BJ (cell line): ENCODE measurements around the gene TEAD3. TPM values are rescaled to one million over a fixed set of nuclear protein-coding genes. Genes with fewer than 3 reads are reported as not detected.

Experiments used
- CTCF ChIA-PET: fragments of 350-600 bp; formaldehyde crosslinking; extraction: SDS; loops from one replicate; lab custom pipeline; 2021; ENCODE audit warnings: antibody characterized with exemption, inconsistent platforms; lab: Yijun Ruan, JAX
- POLR2A ChIA-PET: fragments of 300-600 bp; sonication (Branson Sonifier 250); formaldehyde crosslinking; extraction: SDS; loops from one replicate; lab custom pipeline; 2021; ENCODE audit warnings: antibody characterized with exemption; lab: Charles Lee
- DNase-seq: peaks from one replicate; pipeline ENCODE4 v3.0.0-alpha.2; 2011; ENCODE audit warnings: low read depth
- H3K27me3 ChIP-seq: 2 replicates; pipeline ENCODE4 v1.6.0; 2011; ENCODE audit warnings: low read length; ENCODE audit not compliant: control insufficient read depth, insufficient read depth
- H3K36me3 ChIP-seq: 2 replicates; pipeline ENCODE4 v1.5.1; 2011; ENCODE audit warnings: low read length; ENCODE audit not compliant: control insufficient read depth, insufficient read depth
- H3K4me3 ChIP-seq: 2 replicates; pipeline ENCODE4 v1.5.1; 2011; ENCODE audit warnings: low read depth, mild to moderate bottlenecking, control low read depth, low read length
- CTCF ChIP-seq: IDR thresholded peaks from 2 replicates; pipeline ENCODE4 v1.5.1; 2011; ENCODE audit warnings: low read depth, mild to moderate bottlenecking, control low read depth, inconsistent platforms, low read length, moderate library complexity; ENCODE audit not compliant: insufficient read depth
- polyA plus RNA-seq: library from polyadenylated mRNA; depleted of rRNA; stranded (reverse); fragments of >200 nt; gene quantifications from 2 replicates; pipeline ENCODE4 v1.2.3, GENCODE V29; 2011

TEAD3 gene
- polyA plus RNA-seq, 1 experiment: 40.6 TPM

DNA sequence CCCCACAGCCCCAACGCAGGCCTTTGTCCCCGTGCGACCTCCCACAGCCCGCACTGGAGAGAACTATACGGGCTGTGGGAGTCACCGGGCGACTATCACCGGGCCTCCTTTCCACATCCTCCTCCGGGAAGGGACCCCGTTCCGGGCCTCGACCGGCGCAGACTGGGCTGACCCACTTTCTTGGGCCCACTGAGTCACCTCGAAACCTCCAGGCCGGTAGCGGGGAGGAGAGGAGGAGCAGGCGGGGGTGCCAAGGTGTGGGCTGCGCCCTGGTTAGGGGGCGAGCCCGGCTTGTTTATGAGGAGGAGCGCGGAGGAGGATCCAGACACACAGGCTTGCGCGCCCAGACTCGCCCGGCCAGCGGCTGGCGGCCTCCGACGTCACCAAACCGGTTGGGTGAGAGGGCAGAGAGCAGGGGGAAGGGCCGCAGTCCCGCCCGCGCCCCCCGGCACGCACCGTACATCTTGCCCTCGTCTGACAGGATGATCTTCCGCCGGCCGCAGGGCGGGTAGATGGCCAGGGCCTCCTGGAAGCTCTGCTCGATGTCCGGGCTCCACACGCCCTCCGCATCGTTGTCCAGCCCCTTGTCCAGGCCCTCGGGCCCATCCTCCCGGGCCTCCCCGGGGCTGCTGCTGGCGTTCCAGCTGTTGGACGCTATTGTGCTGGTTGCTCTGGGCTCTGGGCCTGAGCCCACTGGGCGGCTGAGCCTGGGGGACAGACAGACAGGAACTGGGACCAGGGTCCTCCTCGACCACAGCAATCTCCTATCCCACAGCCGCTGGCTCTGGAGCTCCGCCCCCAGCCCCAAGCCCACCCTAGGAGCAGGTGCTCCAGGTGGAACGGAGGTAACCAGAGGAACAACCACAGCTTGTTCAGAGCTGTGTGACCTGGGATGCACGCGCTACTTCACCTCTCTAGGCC lies 10.6 kb downstream of the TEAD3 start:
- no peak for TF ChIP-seq CTCF
- H3K36me3 ChIP-seq: peaks cover 12% of the 10 kb centered on the region
- no peak for DNase-seq
- ChIA-PET POLR2A (interaction anchor here (0.6 kb wide), 1 partner anchor 12 kb away, joined by 3 read pairs; no protein-coding TSS in a partner anchor), CTCF (interaction anchor here (1.0 kb wide), 1 partner anchor 17 kb away, joined by 3 read pairs; no protein-coding TSS in a partner anchor)
- H3K4me3 ChIP-seq: no peak overlapping the region
- H3K27me3 ChIP-seq: no peaks in the 10 kb centered on the region

GRCh38 chr6:35485402-35485877 lies 11.4 kb downstream of the TEAD3 start:
- no peak for DNase-seq
- Histone ChIP-seq H3K27me3 (no peaks in the 10 kb centered on the region), H3K36me3 (peaks cover 16% of the 10 kb centered on the region), H3K4me3 (no peak overlapping the region)
- ChIA-PET POLR2A (interaction anchor here (0.6 kb wide), 1 partner anchor 11 kb away, joined by 3 read pairs; no protein-coding TSS in a partner anchor), CTCF (interaction anchor here (1.0 kb wide), 1 partner anchor 17 kb away, joined by 3 read pairs; no protein-coding TSS in a partner anchor)
- no peak for TF ChIP-seq CTCF

DNA sequence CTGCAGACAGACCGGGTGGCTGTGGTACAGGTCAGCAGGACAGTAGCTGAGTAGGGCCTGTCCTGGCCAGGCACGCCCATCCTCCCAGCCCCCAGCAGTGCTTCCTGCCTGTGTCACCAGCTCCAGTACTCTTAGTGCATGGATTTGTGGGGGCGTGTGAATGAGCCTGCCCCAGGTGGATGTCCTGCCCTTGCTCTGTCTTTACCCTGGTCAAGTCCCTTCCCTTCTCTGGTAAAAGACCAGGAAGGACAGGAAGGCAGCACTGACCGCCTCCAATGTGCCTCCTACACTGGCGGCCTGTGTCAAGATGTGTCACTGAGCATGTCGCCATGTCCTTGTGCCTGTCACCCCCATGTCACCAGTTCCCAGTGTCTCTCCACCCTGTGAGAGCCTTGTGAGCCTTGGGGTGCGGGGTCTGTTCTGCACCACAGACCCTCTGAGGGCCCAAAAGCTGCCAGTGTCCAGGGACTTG lies 11.9 kb downstream of the TEAD3 start:
- TF ChIP-seq CTCF: no peak
- peaks cover 18% of the 10 kb centered on the region for H3K36me3 ChIP-seq
- H3K4me3 ChIP-seq: no peak overlapping the region
- no peaks in the 10 kb centered on the region for H3K27me3 ChIP-seq
- CTCF ChIA-PET: interaction anchor here (1.0 kb wide), 1 partner anchor 16 kb away, joined by 3 read pairs; no protein-coding TSS in a partner anchor
- POLR2A ChIA-PET: no interaction called here
- DNase-seq: no peak

DNA sequence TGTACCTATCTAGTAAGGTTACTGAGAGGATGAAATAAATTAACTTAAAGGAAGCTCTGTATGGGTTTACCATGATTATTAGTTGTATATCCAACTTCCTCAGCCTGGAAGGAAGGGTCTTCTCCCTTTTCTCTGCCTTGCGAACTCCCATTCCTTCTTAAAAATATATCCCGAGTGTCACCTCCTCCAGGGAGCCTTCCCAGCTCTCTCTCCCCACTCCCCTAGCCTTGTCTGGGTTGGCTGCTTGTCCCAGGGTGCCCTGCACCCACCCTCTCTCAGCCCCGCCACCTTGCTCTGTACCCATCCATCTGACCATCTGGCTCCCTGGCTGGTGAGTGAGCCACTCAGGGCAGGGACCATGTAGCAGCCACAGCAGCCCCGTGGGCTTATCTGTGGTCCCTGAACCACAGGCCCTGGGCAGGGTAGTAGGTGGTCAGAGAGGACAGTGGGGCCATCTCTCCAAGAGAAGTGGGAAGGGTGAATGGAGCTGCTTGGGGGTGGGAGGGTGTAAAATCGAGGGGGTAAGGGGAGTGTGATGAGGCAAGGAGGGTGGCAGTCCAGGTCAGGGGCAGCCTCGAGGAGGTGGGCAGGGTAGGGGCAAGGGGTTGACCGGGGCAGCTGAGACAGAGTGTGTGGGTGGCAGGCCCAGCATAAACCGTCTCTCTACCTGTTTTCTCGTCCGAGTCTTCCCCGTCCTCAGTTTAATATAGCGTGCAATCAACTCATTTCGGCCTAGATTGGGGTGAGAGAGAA lies 12.8 kb downstream of the TEAD3 start:
- H3K36me3 ChIP-seq: peaks cover 22% of the 10 kb centered on the region
- ChIA-PET CTCF (interaction anchor here (1.5 kb wide), 1 partner anchor 12 kb away, joined by 3 read pairs; no protein-coding TSS in a partner anchor), POLR2A (no interaction called here)
- no peak overlapping the region for H3K4me3 ChIP-seq
- no peak for DNase-seq
- H3K27me3 ChIP-seq: no peaks in the 10 kb centered on the region
- no peak for TF ChIP-seq CTCF

GRCh38 chr6:35483490-35483889 lies 13.4 kb downstream of the TEAD3 start:
- Histone ChIP-seq H3K36me3 (peaks cover 23% of the 10 kb centered on the region), H3K27me3 (no peaks in the 10 kb centered on the region), H3K4me3 (no peak overlapping the region)
- TF ChIP-seq CTCF: no peak
- ChIA-PET CTCF (interaction anchor here (1.5 kb wide), 1 partner anchor 12 kb away, joined by 3 read pairs; no protein-coding TSS in a partner anchor), POLR2A (no interaction called here)
- no peak for DNase-seq
